Osteocyte (in vitro differentiated cells): ENCODE measurements around the gene DDA1. TPM values are rescaled to one million over a fixed set of nuclear protein-coding genes. Genes with fewer than 3 reads are reported as not detected.
"Not testable (repeated sequence)": the region's sequence is repeated elsewhere in the genome, so short reads cannot be mapped to it uniquely, and the experiment has no call there.

Experiments
- DNase-seq: peaks from one replicate; pipeline ENCODE4 v3.0.0; 2021; ENCODE audit warnings: mixed read lengths; ENCODE audit not compliant: unreplicated experiment; ENCODE audit errors: extremely low spot score
- H3K27ac Mint-ChIP-seq: one replicate; pipeline ENCODE4 v1.8.0; 2021; ENCODE audit warnings: mild to moderate bottlenecking, mixed read lengths; ENCODE audit not compliant: unreplicated experiment
- H3K27me3 Mint-ChIP-seq: one replicate; pipeline ENCODE4 v1.8.0; 2021; ENCODE audit warnings: mixed read lengths; ENCODE audit not compliant: unreplicated experiment
- H3K36me3 Mint-ChIP-seq: one replicate; pipeline ENCODE4 v1.8.0; 2021; ENCODE audit warnings: mixed read lengths; ENCODE audit not compliant: unreplicated experiment
- H3K4me1 Mint-ChIP-seq: one replicate; pipeline ENCODE4 v1.8.0; 2021; ENCODE audit warnings: mixed read lengths; ENCODE audit not compliant: unreplicated experiment
- H3K4me3 Mint-ChIP-seq: one replicate; pipeline ENCODE4 v1.8.0; 2021; ENCODE audit warnings: mild to moderate bottlenecking, moderate library complexity, mixed read lengths; ENCODE audit not compliant: unreplicated experiment
- H3K9me3 Mint-ChIP-seq: one replicate; pipeline ENCODE4 v1.8.0; 2021; ENCODE audit warnings: mixed read lengths; ENCODE audit not compliant: unreplicated experiment
- CTCF ChIP-seq: fragments of 200-600 bp; sonication (generic); IDR thresholded peaks from 2 replicates; pipeline ENCODE4 v1.5.0; 2021; ENCODE audit warnings: antibody characterized with exemption, mild to moderate bottlenecking, moderate library complexity
- total RNA-seq: library from RNA; stranded (reverse); gene quantifications from 2 replicates; pipeline ENCODE4 v1.2.1, GENCODE V29; 2021

The DDA1 gene
- total RNA-seq, 1 donor from 2014 or later: 50.0 TPM

- Mint-ChIP-seq H3K4me1 (peaks cover 9% of the 10 kb centered on the region), H3K27ac (no peak overlapping the region), H3K9me3 (no peaks in the 10 kb centered on the region), H3K36me3 (no peaks in the 10 kb centered on the region), H3K27me3 (peaks cover 5% of the 10 kb centered on the region), H3K4me3 (no peak overlapping the region)
- DNase-seq: no peak
- no peak for TF ChIP-seq CTCF
Observed at GRCh38 chr19:17358395-17358794, 49.0 kb downstream of the DDA1 start.

DNA sequence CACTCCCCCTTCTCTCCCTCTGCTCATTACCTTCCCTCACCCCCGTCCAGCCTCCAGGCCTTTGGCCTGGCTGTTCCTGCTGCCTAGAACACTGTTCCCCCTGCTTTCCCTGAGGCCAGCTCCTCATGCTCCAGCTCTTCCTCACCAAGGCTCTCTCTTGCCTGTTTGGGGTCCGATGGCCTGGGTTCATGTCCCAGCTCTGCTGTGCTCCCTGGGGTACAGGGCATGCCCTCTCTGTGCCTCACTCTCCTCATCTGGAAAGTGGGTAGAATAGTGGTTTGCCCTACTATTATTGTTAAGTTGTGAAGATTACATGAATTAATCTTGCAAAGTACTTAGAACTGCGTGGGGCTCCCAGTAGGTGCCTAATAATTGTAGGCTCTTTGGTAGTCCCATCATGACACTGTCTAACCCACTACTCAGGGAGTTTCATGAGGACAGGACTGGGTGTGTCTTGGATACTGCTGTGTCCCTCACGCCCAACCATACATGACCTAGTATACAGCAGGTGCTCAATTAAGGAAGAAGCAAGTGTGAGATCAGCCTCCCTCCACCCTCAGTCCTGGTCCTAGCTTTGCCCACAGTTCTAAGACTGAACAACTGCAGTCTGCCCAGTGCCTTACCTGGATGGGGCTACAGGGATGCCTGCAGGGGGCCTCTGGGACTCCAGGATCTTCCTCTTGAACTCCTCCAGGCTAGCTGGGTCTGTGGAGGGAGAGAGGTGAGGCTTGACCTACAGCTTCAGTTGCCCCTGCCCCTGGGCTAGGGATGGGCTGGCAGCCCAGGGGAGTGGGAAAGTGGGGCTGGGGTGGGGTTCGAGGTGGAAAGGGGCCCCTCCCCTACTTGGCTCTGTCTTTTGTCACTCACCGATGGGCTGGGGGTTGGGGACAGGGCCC lies 50.8 kb downstream of the DDA1 start:
- no peaks in the 10 kb centered on the region for H3K36me3 Mint-ChIP-seq
- no peak overlapping the region for H3K27ac Mint-ChIP-seq
- TF ChIP-seq CTCF: no peak

GRCh38 chr19:17363852-17364605 lies 54.7 kb downstream of the DDA1 start:
- H3K4me1 Mint-ChIP-seq, H3K9me3 Mint-ChIP-seq, H3K36me3 Mint-ChIP-seq, DNase-seq, H3K27ac Mint-ChIP-seq, H3K4me3 Mint-ChIP-seq, H3K27me3 Mint-ChIP-seq: not testable (repeated sequence)

More for the DNA sequence above, 50.8 kb downstream of the DDA1 start:
- peaks cover 6% of the 10 kb centered on the region for H3K4me1 Mint-ChIP-seq
- H3K4me3 Mint-ChIP-seq: no peak overlapping the region
- H3K9me3 Mint-ChIP-seq: no peaks in the 10 kb centered on the region
- no peak for DNase-seq
- H3K27me3 Mint-ChIP-seq: peaks cover 8% of the 10 kb centered on the region

- no peaks in the 10 kb centered on the region for H3K4me1 Mint-ChIP-seq
- H3K27ac Mint-ChIP-seq: no peak overlapping the region
- no peaks in the 10 kb centered on the region for H3K9me3 Mint-ChIP-seq
- H3K4me3 Mint-ChIP-seq: no peak overlapping the region
- peaks cover 8% of the 10 kb centered on the region for H3K27me3 Mint-ChIP-seq
- no peaks in the 10 kb centered on the region for H3K36me3 Mint-ChIP-seq
- DNase-seq: no peak
- no peak for TF ChIP-seq CTCF
Observed at GRCh38 chr19:17365361-17365760, 56.0 kb downstream of the DDA1 start.

DNA sequence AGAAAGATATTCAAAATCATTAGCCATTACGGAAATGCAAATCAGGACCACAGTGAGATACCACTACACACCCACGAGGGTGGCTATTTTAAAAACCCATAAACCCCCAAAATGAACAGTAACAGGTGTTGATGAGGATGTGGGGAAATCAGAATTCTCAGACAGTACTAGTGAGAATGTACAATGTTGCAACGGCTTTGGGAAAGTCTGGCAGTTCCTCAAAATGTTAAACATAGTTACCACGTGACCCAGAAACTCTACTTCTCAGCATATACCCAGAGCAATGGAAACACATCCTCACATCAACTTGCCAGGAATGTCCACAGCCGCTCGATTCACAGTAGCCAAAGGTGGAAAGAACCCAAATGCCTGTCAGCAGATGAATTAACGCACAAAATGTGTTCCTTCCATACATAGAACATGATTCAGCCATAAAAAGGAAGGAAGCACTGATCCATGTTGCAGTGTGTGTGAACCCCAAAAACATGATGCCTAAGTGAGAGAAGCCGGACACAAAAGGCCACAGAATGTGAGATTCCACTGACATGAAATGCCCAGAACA lies 60.7 kb downstream of the DDA1 start:
- no peaks in the 10 kb centered on the region for H3K4me1 Mint-ChIP-seq
- DNase-seq: no peak
- no peak overlapping the region for H3K27ac Mint-ChIP-seq
- H3K36me3 Mint-ChIP-seq: no peaks in the 10 kb centered on the region
- H3K27me3 Mint-ChIP-seq: peaks cover under 1% of the 10 kb centered on the region
- H3K4me3 Mint-ChIP-seq: no peak overlapping the region
- no peaks in the 10 kb centered on the region for H3K9me3 Mint-ChIP-seq
- no peak for TF ChIP-seq CTCF

Other genes starting within 250 kb of the DDA1 start
- 9.2 and 11.6 TPM in 2 replicates for gene HAUS8, start 234.1 kb upstream of the DDA1 start, total RNA-seq
- gene MYO9B, start 233.8 kb upstream of the DDA1 start, total RNA-seq: 93.3 and 94.3 TPM in 2 replicates
- 36.1 and 37.5 TPM in 2 replicates for gene USE1, start 94.2 kb upstream of the DDA1 start, total RNA-seq
- 24.8 and 28.5 TPM in 2 replicates for gene OCEL1, start 83.3 kb upstream of the DDA1 start, total RNA-seq
- gene NR2F6, start 63.6 kb upstream of the DDA1 start, total RNA-seq: 43.9 and 44.2 TPM in 2 replicates
- gene USHBP1, start 44.8 kb upstream of the DDA1 start, total RNA-seq: not detected in 2 replicates
- gene BABAM1, start 42.1 kb upstream of the DDA1 start, total RNA-seq: 92.5 and 93.7 TPM in 2 replicates
- gene ANKLE1, start 27.7 kb upstream of the DDA1 start, total RNA-seq: 0.99 and 1.5 TPM in 2 replicates
- 5.0 and 6.1 TPM in 2 replicates for gene ABHD8, start 6.1 kb upstream of the DDA1 start, total RNA-seq
- 66.9 and 78.8 TPM in 2 replicates for gene MRPL34, start 3.7 kb upstream of the DDA1 start, total RNA-seq
- gene ANO8, start 25.3 kb downstream of the DDA1 start, total RNA-seq: 17.7 and 21.9 TPM in 2 replicates
- 27.2 and 28.9 TPM in 2 replicates for gene GTPBP3, start 28.0 kb downstream of the DDA1 start, total RNA-seq
- 0.26 TPM in 1 of 2 replicates, not detected in the other for gene PLVAP, start 67.8 kb downstream of the DDA1 start, total RNA-seq
- gene CCDC194, start 84.6 kb downstream of the DDA1 start, total RNA-seq: not detected in 2 replicates
- gene BST2, start 96.1 kb downstream of the DDA1 start, total RNA-seq: 1.8 and 2.3 TPM in 2 replicates
- gene MVB12A, start 110.5 kb downstream of the DDA1 start, total RNA-seq: 59.2 and 63.2 TPM in 2 replicates
- 0.30 and 0.55 TPM in 2 replicates for gene TMEM221, start 139.1 kb downstream of the DDA1 start, total RNA-seq
- gene NXNL1, start 151.4 kb downstream of the DDA1 start, total RNA-seq: not detected in 2 replicates
- 12.5 and 14.8 TPM in 2 replicates for gene SLC27A1, start 161.0 kb downstream of the DDA1 start, total RNA-seq
- 112 and 115 TPM in 2 replicates for gene PGLS, start 202.1 kb downstream of the DDA1 start, total RNA-seq
- gene COLGALT1, start 246.1 kb downstream of the DDA1 start, total RNA-seq: 121 and 122 TPM in 2 replicates